ENCODE measurements around the gene FRMD4A. TPM values are rescaled to one million over a fixed set of nuclear protein-coding genes. Genes with fewer than 3 reads are reported as not detected.
"Not testable (repeated sequence)": the region's sequence is repeated elsewhere in the genome, so short reads cannot be mapped to it uniquely, and the experiment has no call there.

Gene FRMD4A
- total RNA-seq, 4 donors from 2014 or later: 5.6 to 34.1 (median 19.4) TPM

GRCh38 chr10:13902868-13903587 lies 427.7 kb downstream of the FRMD4A start:
- no peak for DNase-seq
- H3K36me3 ChIP-seq: no peaks in the 10 kb centered on the region
- no peaks in the 10 kb centered on the region for H3K4me1 ChIP-seq
- H3K9me3 ChIP-seq: no peaks in the 10 kb centered on the region
- no peak overlapping the region for H3K27ac ChIP-seq
- intact Hi-C loops (cut with DNase I; ENCODE audit: low total_unique reads): no loop called here
- H3K27me3 ChIP-seq: no peaks in the 10 kb centered on the region
- no peak overlapping the region for H3K4me3 ChIP-seq
- TF ChIP-seq CTCF (IDR thresholded peaks at IDR 0.05) (no peak), POLR2A (IDR thresholded peaks at IDR 0.05) (no peak)

GRCh38 chr10:13899941-13900340 lies 430.8 kb downstream of the FRMD4A start:
- Histone ChIP-seq H3K4me1 (no peaks in the 10 kb centered on the region), H3K9me3 (no peaks in the 10 kb centered on the region), H3K36me3 (no peaks in the 10 kb centered on the region), H3K4me3 (no peak overlapping the region), H3K27me3 (no peaks in the 10 kb centered on the region), H3K27ac (no peak overlapping the region)
- TF ChIP-seq CTCF (IDR thresholded peaks at IDR 0.05) (no peak), POLR2A (IDR thresholded peaks at IDR 0.05) (no peak)
- intact Hi-C loops (cut with DNase I; ENCODE audit: low total_unique reads): no loop called here
- no peak for DNase-seq

- H3K4me3 ChIP-seq; intact Hi-C loops (cut with DNase I; ENCODE audit: low total_unique reads): not testable (repeated sequence)
These were observed 434.6 kb downstream of the FRMD4A start for GRCh38 chr10:13896146-13896545.

GRCh38 chr10:13894412-13895093 lies 436.2 kb downstream of the FRMD4A start:
- TF ChIP-seq CTCF (IDR thresholded peaks at IDR 0.05) (no peak), POLR2A (IDR thresholded peaks at IDR 0.05) (no peak)
- DNase-seq: no peak
- intact Hi-C loops (cut with DNase I; ENCODE audit: low total_unique reads): no loop called here

More at GRCh38 chr10:13896146-13896545, 434.6 kb downstream of the FRMD4A start:
- not testable (repeated sequence) for H3K36me3 ChIP-seq, DNase-seq, H3K9me3 ChIP-seq, H3K4me1 ChIP-seq, H3K27ac ChIP-seq, H3K27me3 ChIP-seq

GRCh38 chr10:13893926-13894325 lies 436.8 kb downstream of the FRMD4A start:
- Histone ChIP-seq H3K9me3 (no peaks in the 10 kb centered on the region), H3K36me3 (no peaks in the 10 kb centered on the region), H3K27me3 (no peaks in the 10 kb centered on the region), H3K27ac (no peak overlapping the region), H3K4me3 (no peak overlapping the region), H3K4me1 (no peaks in the 10 kb centered on the region)
- TF ChIP-seq POLR2A (IDR thresholded peaks at IDR 0.05) (no peak), CTCF (IDR thresholded peaks at IDR 0.05) (no peak)
- intact Hi-C loops (cut with DNase I; ENCODE audit: low total_unique reads): no loop called here
- DNase-seq: no peak

More at GRCh38 chr10:13894412-13895093, 436.2 kb downstream of the FRMD4A start:
- Histone ChIP-seq H3K4me3 (no peak overlapping the region), H3K27ac (no peak overlapping the region), H3K9me3 (no peaks in the 10 kb centered on the region), H3K27me3 (no peaks in the 10 kb centered on the region), H3K4me1 (no peaks in the 10 kb centered on the region), H3K36me3 (no peaks in the 10 kb centered on the region)

All from uterus (tissue), 4 donors.